Transverse colon (tissue), 3 donors: Measurements from ENCODE around the gene HSDL2.

Experiments used
- CTCF ChIP-seq, 5 experiments: fragments of 200-600 bp in 3 of 5; fragments of 450-650 bp in 2 of 5; sonication (generic) in 3 of 5; IDR thresholded peaks; 1 replicate in 2 of 5; 2 replicates in 3 of 5; pipeline ENCODE4 v1.5.1; 2016 to 2017; ENCODE audit warnings: antibody characterized with exemption in 5 of 5, inconsistent platforms in 3 of 5, mild to moderate bottlenecking in 2 of 5, moderate library complexity in 1 of 5
- EP300 ChIP-seq: sonication (generic); formaldehyde crosslinking; IDR thresholded peaks from one replicate; pipeline ENCODE4 v1.6.1; 2017; ENCODE audit warnings: antibody characterized with exemption, low read depth
- POLR2A ChIP-seq: fragments of 450-650 bp; IDR thresholded peaks from one replicate; pipeline ENCODE4 v1.6.1; 2016; ENCODE audit warnings: antibody characterized with exemption, mild to moderate bottlenecking, moderate library complexity

- TF ChIP-seq CTCF (IDR thresholded peaks at IDR 0.05) (no peak), EP300 (no peak), POLR2A (no peak)
These were observed 104.7 kb downstream of the HSDL2 start for GRCh38 chr9:112484607-112485006.
